Heart right ventricle (tissue), 16 donors: ENCODE results near the gene CLDN6. TPM values are rescaled to one million over a fixed set of nuclear protein-coding genes. Genes with fewer than 3 reads are reported as not detected.

Experiments used
- ATAC-seq, 8 donors: fragments of 200-7000 bp; cut with Tn5 transposase; one replicate each; pipeline ENCODE4 v1.9.1; 2020; ENCODE audit warnings: mild to moderate bottlenecking in 8 of 8, moderate library complexity in 8 of 8, moderate number of reproducible peaks in 1 of 8
- DNase-seq, 2 donors: peaks; one replicate each; pipeline ENCODE4 v3.0.0-alpha.2; 2020
- H3K27ac ChIP-seq, 10 donors: fragments of 200-600 bp; sonication (generic) in 2 of 10; one replicate each; pipeline versions ENCODE4 v1.5.0 to v1.8.0; 2020 to 2022; ENCODE audit warnings: mild to moderate bottlenecking in 3 of 10
- H3K27me3 ChIP-seq, 7 donors: fragments of 200-600 bp; one replicate each; pipeline ENCODE4 v1.8.0; 2021 to 2022; ENCODE audit warnings: mild to moderate bottlenecking in 2 of 7
- H3K36me3 ChIP-seq, 9 donors: fragments of 200-600 bp; sonication (generic) in 1 of 9; one replicate each; pipeline versions ENCODE4 v1.5.0 to v1.8.0; 2020 to 2022; ENCODE audit warnings: mild to moderate bottlenecking in 2 of 9
- H3K4me1 ChIP-seq, 9 donors: fragments of 200-600 bp; sonication (generic) in 1 of 9; one replicate each; pipeline versions ENCODE4 v1.5.0 to v1.8.0; 2020 to 2022; ENCODE audit warnings: mild to moderate bottlenecking in 4 of 9
- H3K4me3 ChIP-seq, 10 donors: fragments of 200-600 bp; sonication (generic) in 2 of 10; one replicate each; pipeline versions ENCODE4 v1.5.0 to v1.8.0; 2020 to 2022; ENCODE audit warnings: mild to moderate bottlenecking in 7 of 10, moderate library complexity in 2 of 10
- H3K9me3 ChIP-seq, 11 donors: fragments of 200-600 bp in 10 of 11; sonication (generic) in 2 of 11; one replicate each; pipeline versions ENCODE4 v1.5.0 to v1.8.0; 2013 to 2022; ENCODE audit warnings: mild to moderate bottlenecking in 2 of 11, control low read depth in 1 of 11, moderate library complexity in 1 of 11
- CTCF ChIP-seq, 9 donors: fragments of 200-600 bp; sonication (generic) in 2 of 9; IDR thresholded peaks; one replicate each; pipeline versions ENCODE4 v1.5.0 to v1.8.0; 2021 to 2022; ENCODE audit warnings: antibody characterized with exemption in 9 of 9, mild to moderate bottlenecking in 5 of 9, moderate library complexity in 1 of 9
- WGBS, 2 donors: extraction: QIAGEN DNeasy Blood & Tissue Kit; methylation state at CpG; one replicate each; pipeline ENCODE4 v1.1.7; 2013; ENCODE audit warnings: inconsistent platforms in 1 of 2; 5-methylcytosine and 5-hydroxymethylcytosine counted together
- intact Hi-C, 10 donors: fragments of 100-400 bp; cut with DNase I; formaldehyde crosslinking; loops; one replicate each; pipeline versions ENCODE4 v1.11.1 to v1.14.2; 2022
- polyA plus RNA-seq, 2 donors: library from polyadenylated mRNA; stranded (reverse); fragments of 200-250 nt; gene quantifications; one replicate each; pipeline ENCODE4 v1.2.3, GENCODE V29; 2013
- total RNA-seq, 10 donors: library from RNA; stranded (reverse); fragmentation: NEBNext Ultra II Directional in 3 of 10; extraction: Animal tissue kit (Norgen Biotek cat#: 25700) in 3 of 10; gene quantifications; one replicate each; pipeline versions ENCODE4 v1.2.1 to v1.2.4, GENCODE V29; 2021 to 2023
- donor health status: Arrhythmogenic right ventricular cardiomyopathy.
- donor health status: ischemic (EF 13 %, LVEDD 7.1; RV severe dilation, severe dysfunction).
- donor health status: healthy with polysubstance abuse.
- donor health status: DM: no; HTN: yes; CAD: no.
- donor health status: DM: no; HTN: no; CAD: no.
- donor health status: ischemic (EF 25% LVEDD 6.9; RV normal size, moderate dysfunction).
- donor health status: ischemic (EF 25% LVEDD 5.7; RV mildly dilated, moderate dysfunction).
- donor health status: healthy.
- donor health status: DM: yes; HTN: yes; CAD: no.
- donor health status: Ischemic cardiomyopathy.
- donor health status: ischemic (EF 35%, LVEDD 5.7; RV mildly dilated, moderate dysfunction).
- donor health status: nonischemic (EF 11% LVEDD 7.7; RV severe dilation, severe dysfunction).
- donor health status: DM: yes; HTN: yes; CAD: no.
- donor health status: PGD.
- donor health status: ischemic (EF 29% LVEDD 5.4; RV normal size, mild dysfunction).
- donor health status: nonischemic (EF 23%, LVEDD 6.1; RV moderate dilation, normal function).

The CLDN6 gene
- total and polyA plus RNA-seq, 12 donors, result 0.03 to 0.28 TPM; not detected in 10

- no peak for TF ChIP-seq CTCF (IDR thresholded peaks at IDR 0.05)
- Histone ChIP-seq H3K4me1 (peaks cover 6 to 31% (median 14%) of the 10 kb centered on the region in 9 donors), H3K27ac (no peak overlapping the region), H3K9me3 (no peaks in the 10 kb centered on the region), H3K27me3 (peaks cover 5 to 62% (median 54%) of the 10 kb centered on the region in 7 donors), H3K36me3 (peaks cover 0 to 25% (median 17%) of the 10 kb centered on the region in 9 donors), H3K4me3 (peak overlapping the region in 6 of 10 donors; percentile 11 to 36 (median 18))
- intact Hi-C loops, result no loop called here
- peak in 1 of 8 donors; percentile 23 for ATAC-seq
- no peak for DNase-seq
- WGBS, 2 donors, result 9% methylated on average over 59 of the region's 59 CpGs
Measured at GRCh38 chr16:3029491-3030221, 11.7 kb upstream of the CLDN6 start.

GRCh38 chr16:3028716-3029319, 10.8 kb upstream of the CLDN6 start:
- H3K4me1 ChIP-seq, result peaks cover 7 to 36% (median 18%) of the 10 kb centered on the region in 9 donors
- no peak for DNase-seq
- no peaks in the 10 kb centered on the region for H3K9me3 ChIP-seq
- H3K4me3 ChIP-seq, result peak overlapping the region in 1 of 10 donors; percentile 9
- no peak for TF ChIP-seq CTCF (IDR thresholded peaks at IDR 0.05)
- H3K36me3 ChIP-seq, result peaks cover 0 to 25% (median 17%) of the 10 kb centered on the region in 9 donors
- H3K27ac ChIP-seq, result no peak overlapping the region
- peaks cover 5 to 53% (median 48%) of the 10 kb centered on the region in 7 donors for H3K27me3 ChIP-seq
- no peak for ATAC-seq
- intact Hi-C loops, result no loop called here
- 28 to 37% methylated on average over 12 to 15 of the region's 15 CpGs for WGBS, 2 donors

- intact Hi-C loops, result no loop called here
- Histone ChIP-seq H3K27me3 (peaks cover 5 to 46% (median 43%) of the 10 kb centered on the region in 7 donors), H3K36me3 (peaks cover 0 to 25% (median 17%) of the 10 kb centered on the region in 9 donors), H3K27ac (no peak overlapping the region), H3K4me3 (peak overlapping the region in 2 of 10 donors; percentile 9 to 22), H3K4me1 (peaks cover 11 to 43% (median 23%) of the 10 kb centered on the region in 9 donors), H3K9me3 (no peaks in the 10 kb centered on the region)
- DNase-seq, result peak; percentile 52 to 85
- 19 to 26% methylated on average over 54 to 58 of the region's 58 CpGs for WGBS, 2 donors
- peak; percentile 10 to 45 (median 26) for ATAC-seq
- TF ChIP-seq CTCF (IDR thresholded peaks at IDR 0.05), result peak; percentile 33 to 77 (median 68)
Measured at GRCh38 chr16:3027983-3028715, 10.2 kb upstream of the CLDN6 start.

- intact Hi-C loops, result no loop called here
- WGBS, 2 donors, result 91 to 92% methylated on average over 8 of the region's 8 CpGs
- Histone ChIP-seq H3K4me1 (peaks cover 18 to 50% (median 30%) of the 10 kb centered on the region in 9 donors), H3K9me3 (no peaks in the 10 kb centered on the region), H3K36me3 (peaks cover 0 to 25% (median 17%) of the 10 kb centered on the region in 9 donors), H3K27ac (no peak overlapping the region), H3K4me3 (no peak overlapping the region), H3K27me3 (peaks cover 5 to 39% (median 36%) of the 10 kb centered on the region in 7 donors)
- DNase-seq (no peak), ATAC-seq (no peak)
- TF ChIP-seq CTCF (IDR thresholded peaks at IDR 0.05), result no peak
Measured at GRCh38 chr16:3027489-3027795, 9.5 kb upstream of the CLDN6 start.
